GM12801 (cell line): ENCODE data around the gene ISOC1.

Source experiments
- TF ChIP-seq, protein P1 (sequence below): IDR thresholded peaks from one replicate; pipeline ENCODE4 v1.5.1; 2011; ENCODE audit warnings: control low read depth; ENCODE audit not compliant: insufficient read length; ENCODE audit errors: extremely low read depth

The ISOC1 gene

DNA sequence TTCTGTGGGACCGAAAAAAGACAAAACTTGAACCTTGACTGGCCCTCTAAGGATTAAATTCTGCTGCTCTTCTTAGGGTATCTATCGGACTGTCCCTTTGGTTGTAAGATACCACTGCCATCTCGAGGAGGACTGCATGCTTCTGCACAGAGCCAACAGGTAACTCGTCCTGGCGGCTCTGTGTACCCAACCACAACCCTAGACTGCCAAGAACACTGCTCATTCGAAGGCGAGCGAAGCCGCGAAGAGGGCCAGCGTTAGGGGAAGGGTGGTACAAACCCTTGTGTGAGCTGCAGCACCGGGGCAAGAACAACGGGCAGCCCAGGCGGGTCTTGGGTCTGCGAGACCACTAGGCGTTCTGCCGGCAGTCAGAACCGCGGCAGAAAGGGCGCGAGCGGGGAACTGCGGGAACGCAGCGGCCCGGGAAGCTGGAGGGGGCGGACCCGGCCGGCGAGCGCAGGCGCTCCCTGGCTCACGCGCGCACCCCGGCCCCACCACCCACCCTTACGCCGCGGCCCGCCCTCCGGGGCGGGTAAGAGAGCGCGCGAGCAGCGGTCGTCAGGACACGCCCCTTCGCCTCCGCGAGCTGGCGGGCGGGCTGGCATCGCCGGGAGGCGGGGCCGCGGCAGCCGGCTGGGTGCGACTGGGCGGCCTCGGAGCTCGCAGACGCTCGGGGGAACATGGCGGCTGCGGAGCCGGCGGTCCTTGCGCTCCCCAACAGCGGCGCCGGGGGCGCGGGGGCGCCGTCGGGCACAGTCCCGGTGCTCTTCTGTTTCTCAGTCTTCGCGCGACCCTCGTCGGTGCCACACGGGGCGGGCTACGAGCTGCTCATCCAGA is at the start of gene ISOC1:
Gene ISOC1 (plus strand): TSS at position 663 of the 837 bp plus-strand sequence. CDS start 18 bp downstream, at position 681.
- TF ChIP-seq, protein P1, sequence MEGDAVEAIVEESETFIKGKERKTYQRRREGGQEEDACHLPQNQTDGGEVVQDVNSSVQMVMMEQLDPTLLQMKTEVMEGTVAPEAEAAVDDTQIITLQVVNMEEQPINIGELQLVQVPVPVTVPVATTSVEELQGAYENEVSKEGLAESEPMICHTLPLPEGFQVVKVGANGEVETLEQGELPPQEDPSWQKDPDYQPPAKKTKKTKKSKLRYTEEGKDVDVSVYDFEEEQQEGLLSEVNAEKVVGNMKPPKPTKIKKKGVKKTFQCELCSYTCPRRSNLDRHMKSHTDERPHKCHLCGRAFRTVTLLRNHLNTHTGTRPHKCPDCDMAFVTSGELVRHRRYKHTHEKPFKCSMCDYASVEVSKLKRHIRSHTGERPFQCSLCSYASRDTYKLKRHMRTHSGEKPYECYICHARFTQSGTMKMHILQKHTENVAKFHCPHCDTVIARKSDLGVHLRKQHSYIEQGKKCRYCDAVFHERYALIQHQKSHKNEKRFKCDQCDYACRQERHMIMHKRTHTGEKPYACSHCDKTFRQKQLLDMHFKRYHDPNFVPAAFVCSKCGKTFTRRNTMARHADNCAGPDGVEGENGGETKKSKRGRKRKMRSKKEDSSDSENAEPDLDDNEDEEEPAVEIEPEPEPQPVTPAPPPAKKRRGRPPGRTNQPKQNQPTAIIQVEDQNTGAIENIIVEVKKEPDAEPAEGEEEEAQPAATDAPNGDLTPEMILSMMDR: no peak

DNA sequence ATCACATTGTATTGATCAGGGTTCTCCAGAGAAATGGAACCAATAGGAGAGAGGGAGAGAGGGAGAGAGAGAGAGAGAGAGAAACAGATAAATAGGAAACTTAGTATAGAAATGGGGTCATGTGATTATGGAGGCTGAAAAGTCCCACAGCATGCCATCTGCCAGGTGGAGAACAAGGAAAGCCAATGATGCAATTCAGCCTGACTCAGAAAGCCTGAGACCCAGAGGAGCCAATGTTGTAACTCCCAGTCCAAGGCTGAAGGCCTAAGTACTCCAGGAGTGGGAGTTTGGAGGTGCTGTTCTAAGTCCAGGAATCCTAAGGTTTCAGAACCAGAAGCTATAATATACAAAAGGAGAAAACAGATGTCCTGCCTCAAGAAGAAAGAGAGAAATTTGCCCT is 48.4 kb upstream of the ISOC1 start:
- TF ChIP-seq, protein P1: no peak

DNA sequence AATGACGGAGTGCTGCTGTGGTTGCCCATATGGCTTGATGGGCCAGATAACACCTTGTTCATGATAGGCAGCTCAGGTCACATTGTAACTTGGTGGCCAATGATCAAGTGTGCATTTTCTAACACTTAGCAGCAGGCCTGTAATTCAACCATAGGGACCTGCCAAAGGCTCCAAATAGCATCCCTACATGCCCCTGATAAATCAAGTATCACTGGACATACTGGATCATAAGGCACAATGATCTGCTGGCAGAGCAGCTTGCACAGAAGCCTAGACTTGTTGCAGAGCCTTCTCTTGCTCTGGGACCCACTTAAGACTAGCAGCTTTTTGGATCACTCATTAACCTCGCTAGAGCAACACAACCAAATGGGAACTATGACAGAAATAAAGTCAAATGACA is 46.0 kb upstream of the ISOC1 start:
- TF ChIP-seq, protein P1: no peak

DNA sequence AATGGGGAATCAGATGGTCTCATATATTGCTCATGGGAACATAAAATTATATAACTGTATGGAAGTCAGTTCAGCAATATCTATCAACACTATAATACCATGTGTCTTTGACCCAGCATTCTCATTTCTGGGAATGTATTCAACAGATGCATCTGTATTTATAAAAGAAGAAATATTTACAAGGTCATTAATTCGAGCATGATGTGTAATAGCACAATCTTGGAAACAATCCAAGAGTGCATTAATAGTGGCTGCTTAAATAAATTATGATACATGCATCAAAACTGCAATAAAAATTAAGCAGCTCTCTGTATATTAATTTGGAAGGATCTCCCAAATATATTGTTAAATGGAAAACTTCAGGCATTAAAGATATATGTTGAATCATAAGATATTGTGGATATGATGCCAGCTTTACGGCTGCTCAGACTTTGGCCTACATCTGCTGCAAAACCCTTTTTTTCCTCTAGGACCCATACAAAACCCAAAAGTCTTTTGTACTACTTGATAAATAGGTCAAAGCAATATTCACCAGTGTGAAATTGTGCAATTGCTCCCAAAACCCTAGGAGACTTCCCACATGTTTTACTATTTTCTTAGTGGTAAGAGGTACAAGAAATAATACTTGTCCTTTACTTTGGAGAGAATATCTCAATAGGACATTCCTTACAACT is 45.3 kb upstream of the ISOC1 start:
- TF ChIP-seq, protein P1: no peak

DNA sequence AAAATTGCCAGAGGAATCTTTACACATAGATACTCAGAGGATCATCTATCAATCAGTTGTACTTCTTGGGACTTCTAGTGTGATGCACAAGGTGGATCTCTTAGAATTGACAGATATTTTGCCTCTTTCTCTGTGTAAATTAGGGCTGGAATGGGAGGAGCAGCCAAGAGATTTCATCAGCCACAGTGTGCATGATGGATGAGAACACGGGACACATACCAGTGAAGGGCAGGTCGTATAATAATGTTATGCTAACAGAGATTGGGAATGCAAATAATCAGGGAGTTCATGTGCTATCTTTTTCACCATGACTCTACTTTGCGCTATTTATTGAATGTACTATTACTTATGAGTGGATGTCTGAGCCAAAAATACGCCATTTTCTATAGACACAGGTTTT is 43.3 kb upstream of the ISOC1 start:
- TF ChIP-seq, protein P1: no peak

DNA sequence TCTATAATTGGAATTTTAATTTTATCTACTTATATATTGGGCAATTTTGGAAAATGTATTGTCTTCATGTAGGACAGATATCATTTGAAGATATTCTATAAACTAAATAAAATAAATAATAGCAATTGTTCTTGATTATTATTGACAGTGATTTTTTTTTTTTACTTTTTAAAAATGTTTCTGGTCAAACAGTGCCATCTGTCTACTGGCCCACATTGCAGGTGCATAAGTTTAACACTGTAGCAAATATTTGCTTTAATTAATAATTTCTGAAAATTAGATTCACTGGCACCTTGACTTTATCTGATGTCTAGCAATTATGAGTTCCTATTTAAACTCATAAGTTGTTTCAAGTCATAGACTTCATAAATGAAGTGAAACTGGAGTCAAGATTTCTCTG is 41.1 kb upstream of the ISOC1 start:
- TF ChIP-seq, protein P1: no peak

DNA sequence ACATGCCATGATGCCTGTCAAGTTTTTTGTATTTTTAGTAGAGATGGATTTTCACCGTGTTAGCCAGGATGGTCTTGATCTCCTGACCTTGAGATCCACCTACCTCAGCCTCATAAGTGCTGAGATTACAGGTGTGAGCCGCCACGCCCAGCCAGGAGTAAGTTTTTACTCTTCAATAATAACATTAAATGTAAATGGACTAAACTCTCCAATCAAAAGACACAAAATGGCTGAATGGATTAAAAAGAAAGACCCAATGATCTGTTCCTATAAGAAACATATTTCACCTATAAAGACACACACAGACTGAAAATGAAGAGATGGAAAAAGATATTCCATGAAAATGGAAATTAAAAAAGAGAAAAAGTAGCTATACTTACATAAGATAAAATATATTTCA is 37.2 kb upstream of the ISOC1 start:
- TF ChIP-seq, protein P1: no peak
